Panc1 (cell line): ENCODE data around the gene MAGEF1. TPM values are rescaled to one million over a fixed set of nuclear protein-coding genes. Genes with fewer than 3 reads are reported as not detected.

Experiments used
- ATAC-seq: fragments of 200-7000 bp; cut with Tn5 transposase; 2 replicates; pipeline ENCODE4 v1.9.1; 2020; ENCODE audit warnings: mild to moderate bottlenecking, moderate library complexity
- BruUV-seq: library from RNA; stranded (reverse); fragments of 400-500 nt; replicated peaks from 2 replicates; lab custom pipeline; 2021; lab: Mats Ljungman, UMichigan
- CTCF ChIA-PET: fragments of 300-600 bp; sonication (Branson Sonifier 250); formaldehyde crosslinking; loops from one replicate; lab custom pipeline; 2022; ENCODE audit warnings: antibody characterized with exemption; lab: Charles Lee
- POLR2A ChIA-PET: fragments of 300-600 bp; sonication (Branson Sonifier 250); formaldehyde crosslinking; loops from one replicate; lab custom pipeline; 2022; ENCODE audit warnings: antibody characterized with exemption; lab: Charles Lee
- DNase-seq: peaks from one replicate; pipeline ENCODE4 v3.0.0-alpha.2; 2010; ENCODE audit warnings: low read depth, low spot score
- H3K27ac ChIP-seq: 2 replicates; pipeline ENCODE4 v1.5.1; 2011; ENCODE audit warnings: mild to moderate bottlenecking, low read length, inconsistent platforms
- H3K27me3 ChIP-seq: fragments of 200-500 bp; sonication (Bioruptor generic); 2 replicates; pipeline ENCODE4 v1.6.0; 2014; ENCODE audit warnings: low read length, inconsistent platforms; ENCODE audit not compliant: control insufficient read depth, insufficient read depth
- H3K36me3 ChIP-seq: fragments of 200-500 bp; sonication (Bioruptor generic); 2 replicates; pipeline ENCODE4 v1.5.1; 2014; ENCODE audit warnings: inconsistent platforms, mild to moderate bottlenecking, low read length, moderate library complexity; ENCODE audit not compliant: control insufficient read depth, insufficient read depth
- H3K4me1 ChIP-seq: 2 replicates; pipeline ENCODE4 v1.5.1; 2011; ENCODE audit warnings: inconsistent platforms, mild to moderate bottlenecking, low read length, moderate library complexity; ENCODE audit not compliant: control insufficient read depth, insufficient read depth
- H3K4me3 ChIP-seq, 2 experiments: 2 replicates each; pipeline ENCODE4 v1.5.1; 2011 to 2012; ENCODE audit warnings: low read depth in 2 of 2, low read length in 2 of 2, mild to moderate bottlenecking in 2 of 2, inconsistent platforms in 1 of 2, moderate library complexity in 1 of 2
- H3K9me3 ChIP-seq: fragments of 200-500 bp; sonication (Bioruptor generic); 2 replicates; pipeline ENCODE4 v1.5.1; 2014; ENCODE audit warnings: low read depth, mild to moderate bottlenecking, inconsistent platforms, low read length, moderate library complexity; ENCODE audit not compliant: control insufficient read depth, insufficient read depth
- CTCF ChIP-seq: fragments of 450-650 bp; IDR thresholded peaks from 2 replicates; pipeline ENCODE4 v1.5.1; 2017; ENCODE audit warnings: mild to moderate bottlenecking
- POLR2AphosphoS5 ChIP-seq: IDR thresholded peaks from 2 replicates; pipeline ENCODE4 v1.6.1; 2012; ENCODE audit warnings: mild to moderate bottlenecking, low read depth, low read length, moderate library complexity
- REST ChIP-seq, 2 experiments: IDR thresholded peaks; 2 replicates each; pipeline ENCODE4 v1.6.1; 2011 to 2012; ENCODE audit warnings: low read depth in 2 of 2, control low read depth in 1 of 2, low read length in 1 of 2, mild to moderate bottlenecking in 1 of 2, moderate library complexity in 1 of 2; ENCODE audit not compliant: insufficient read depth in 1 of 2
- SIN3A ChIP-seq: IDR thresholded peaks from 2 replicates; pipeline ENCODE4 v1.6.1; 2012; ENCODE audit warnings: low read depth, mild to moderate bottlenecking, low read length, moderate library complexity, borderline replicate concordance; ENCODE audit not compliant: insufficient read depth
- TCF7L2 ChIP-seq: IDR thresholded peaks from 2 replicates; pipeline ENCODE4 v1.6.1; 2011; ENCODE audit warnings: mild to moderate bottlenecking, low read depth, low read length, inconsistent platforms
- in situ Hi-C: cut with HindIII; loops from 2 replicates; pipeline ENCODE4 v1.10.0; 2016; ENCODE audit warnings: low sequenced_read_pairs, low pct_unique_long_range_greater_than_20kb
- intact Hi-C: fragments of 100-400 bp; cut with micrococcal nuclease; formaldehyde crosslinking; loops from one replicate; pipeline ENCODE4 v1.10.0; 2022; ENCODE audit not compliant: unreplicated experiment
- total RNA-seq: library from RNA; stranded (reverse); gene quantifications from one replicate; pipeline ENCODE4 v1.2.1, GENCODE V29; 2021; ENCODE audit not compliant: unreplicated experiment

The MAGEF1 gene
- total RNA-seq, 1 experiment from 2014 or later = 27.7 TPM

- no TSS peak for BruUV-seq
- intact Hi-C loops (no loop called here), in situ Hi-C loops (no loop called here)
- H3K4me1 ChIP-seq = no peaks in the 10 kb centered on the region
- DNase-seq (no peak), ATAC-seq (no peak)
- no peaks in the 10 kb centered on the region for H3K36me3 ChIP-seq
- no peaks in the 10 kb centered on the region; the same call in 1 of the 2 replicates for H3K27me3 ChIP-seq
- H3K4me3 ChIP-seq = no peak overlapping the region
- CTCF ChIA-PET = no interaction called here
- no peak overlapping the region for H3K27ac ChIP-seq
- no peaks in the 10 kb centered on the region for H3K9me3 ChIP-seq
- no peak for TF ChIP-seq TCF7L2
- no peak for TF ChIP-seq SIN3A
- no peak for TF ChIP-seq POLR2AphosphoS5
- no peak for TF ChIP-seq CTCF
- no peak for TF ChIP-seq REST (IDR thresholded peaks at IDR 0.05; ENCODE audit: insufficient read depth in 1 of 2, low read depth in 2 of 2, low read length in 1 of 2)
- POLR2A ChIA-PET = no interaction called here
These were observed 26.6 kb upstream of the MAGEF1 start for GRCh38 chr3:184738506-184738890.

DNA sequence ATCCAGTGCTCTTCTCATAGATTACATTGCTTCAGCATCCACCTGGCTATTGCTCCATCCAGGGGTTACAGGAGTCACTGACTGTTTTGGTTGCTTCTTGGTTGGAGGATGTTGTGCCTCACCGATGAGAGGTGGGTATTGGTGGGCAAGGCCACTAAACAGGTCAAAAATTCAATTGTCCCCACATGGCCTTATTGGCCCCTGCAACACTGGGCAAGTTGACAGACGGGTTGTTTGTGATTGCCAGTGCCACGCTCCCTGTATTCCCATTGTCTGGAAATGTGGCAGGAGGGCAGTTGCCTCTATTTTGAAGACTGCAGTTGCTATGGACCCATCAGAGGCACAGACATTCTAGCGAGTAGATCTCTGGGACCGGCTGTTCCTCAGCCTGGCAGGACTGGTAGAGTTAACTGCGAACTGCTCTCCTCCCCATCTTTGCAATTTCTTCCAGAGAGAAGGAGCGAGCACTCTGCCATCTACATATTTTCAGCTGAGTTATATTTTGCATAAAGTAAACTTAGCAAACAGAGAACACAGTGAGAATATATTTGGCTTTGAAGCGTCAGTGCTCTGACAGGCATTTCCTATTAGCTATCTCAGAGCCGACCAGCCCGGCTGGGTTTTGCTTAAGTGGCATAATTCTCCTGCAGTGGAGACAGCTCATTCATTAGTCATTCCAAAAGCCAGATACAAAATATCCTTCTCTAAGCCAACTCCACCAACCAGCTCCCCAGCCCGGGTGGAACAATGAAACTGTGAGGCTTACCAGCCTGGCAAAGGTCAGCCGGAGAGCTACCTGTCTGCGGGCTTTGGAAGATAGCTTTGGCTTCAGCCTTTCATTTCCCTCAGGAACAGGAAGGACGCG lies 26.0 kb upstream of the MAGEF1 start:
- in situ Hi-C loops (no loop called here), intact Hi-C loops (no loop called here)
- BruUV-seq = no TSS peak
- Histone ChIP-seq H3K36me3 (no peaks in the 10 kb centered on the region), H3K4me3 (no peak overlapping the region), H3K27me3 (no peaks in the 10 kb centered on the region; the same call in 1 of the 2 replicates), H3K4me1 (no peaks in the 10 kb centered on the region), H3K27ac (no peak overlapping the region), H3K9me3 (no peaks in the 10 kb centered on the region)
- ChIA-PET POLR2A (no interaction called here), CTCF (no interaction called here)
- TF ChIP-seq SIN3A (no peak), TCF7L2 (no peak), POLR2AphosphoS5 (no peak), REST (IDR thresholded peaks at IDR 0.05; ENCODE audit: insufficient read depth in 1 of 2, low read depth in 2 of 2, low read length in 1 of 2) (no peak), CTCF (no peak)
- ATAC-seq (no peak), DNase-seq (no peak)
